SH-SY5Y (cell line): Measurements from ENCODE around the gene MROH7.

Source experiments
- GATA2 ChIP-seq: IDR thresholded peaks from 2 replicates; pipeline ENCODE4 v1.6.1; 2011; ENCODE audit warnings: mild to moderate bottlenecking, low read depth, low read length
- GATA3 ChIP-seq: IDR thresholded peaks from 2 replicates; pipeline ENCODE4 v1.6.1; 2011; ENCODE audit warnings: low read depth, mild to moderate bottlenecking, low read length, moderate library complexity

GRCh38 chr1:54711536-54711935 lies 70.0 kb downstream of the MROH7 start:
- no peak for TF ChIP-seq GATA2
- no peak for TF ChIP-seq GATA3
